ENCODE data around the gene DEFB131B.
"Not testable (repeated sequence)": the region's sequence is repeated elsewhere in the genome, so short reads cannot be mapped to it uniquely, and the experiment has no call there.

The DEFB131B gene

GRCh38 chr11:71911321-71911985 lies 33.2 kb downstream of the DEFB131B start:
- not testable (repeated sequence) for DNase-seq (ENCODE audit: low spot score)

- not testable (repeated sequence) for DNase-seq (ENCODE audit: low spot score)
Measured at GRCh38 chr11:71911986-71912340, 33.7 kb downstream of the DEFB131B start.

GRCh38 chr11:71913756-71914526 lies 35.7 kb downstream of the DEFB131B start:
- no peak for DNase-seq (ENCODE audit: low spot score)

- no peak for DNase-seq (ENCODE audit: low spot score)
Measured at GRCh38 chr11:71914617-71915189, 36.5 kb downstream of the DEFB131B start.

GRCh38 chr11:71917646-71918140 lies 39.4 kb downstream of the DEFB131B start:
- no peak for DNase-seq (ENCODE audit: low spot score)

GRCh38 chr11:71927820-71928736 lies 49.8 kb downstream of the DEFB131B start, which contains the start of gene XNDC1N:
Gene XNDC1N, minus strand, starts transcription at chr11:71928594. Its CDS starts 5,241 bp downstream, at chr11:71923353.
- DNase-seq (ENCODE audit: low spot score): peak; percentile 80

GRCh38 chr11:71928737-71929443 lies 50.6 kb downstream of the DEFB131B start, which contains the start of gene RNF121:
Gene RNF121, plus strand, starts transcription at chr11:71929046. Its CDS starts 16 bp downstream, at chr11:71929062.
- DNase-seq (ENCODE audit: low spot score): peak; percentile 95

- no peak for DNase-seq (ENCODE audit: low spot score)
Measured at GRCh38 chr11:71929491-71929890, 51.2 kb downstream of the DEFB131B start.

GRCh38 chr11:71930556-71931244 lies 52.4 kb downstream of the DEFB131B start:
- DNase-seq (ENCODE audit: low spot score): no peak

GRCh38 chr11:71931245-71931602 lies 53.0 kb downstream of the DEFB131B start:
- DNase-seq (ENCODE audit: low spot score): no peak

- DNase-seq (ENCODE audit: low spot score): no peak
Measured at GRCh38 chr11:71933141-71933933, 55.1 kb downstream of the DEFB131B start.
